ENCODE results near the gene WNT5B. TPM values are rescaled to one million over a fixed set of nuclear protein-coding genes. Genes with fewer than 3 reads are reported as not detected.

Gene WNT5B
- total and polyA plus RNA-seq, 2 of the 8 experiments (the other 6 are each of a cell fraction or from before 2014, with no cell fraction given): 0.91 to 1.2 TPM

- TF ChIP-seq ATF3 (IDR thresholded peaks at IDR 0.05; ENCODE audit: insufficient read depth, low read depth, low read length) (no peak), CTCF (IDR thresholded peaks at IDR 0.05; ENCODE audit: control extremely low read depth in 1 of 3, insufficient read depth in 1 of 3, low read depth in 1 of 3, low read length in 3 of 3) (peak; percentile 71 to 94 (median 86)), NRF1 (IDR thresholded peaks at IDR 0.05; ENCODE audit: low read depth, low read length) (no peak), ZNF274 (IDR thresholded peaks at IDR 0.05; ENCODE audit: borderline replicate concordance, extremely low read depth, low read length) (no peak), MAFK (IDR thresholded peaks at IDR 0.05; ENCODE audit: low read depth, low read length) (no peak), GABPA (IDR thresholded peaks at IDR 0.05; ENCODE audit: borderline replicate concordance, insufficient read depth, low read length) (no peak), TEAD4 (IDR thresholded peaks at IDR 0.05; ENCODE audit: low read depth, low read length) (no peak), NANOG (IDR thresholded peaks at IDR 0.05; ENCODE audit: insufficient read depth, low read depth, low read length, poor library complexity, severe bottlenecking) (no peak), SAP30 (IDR thresholded peaks at IDR 0.05; ENCODE audit: insufficient read depth, insufficient replicate concordance, low read length) (no peak), POLR2AphosphoS5 (IDR thresholded peaks at IDR 0.05; ENCODE audit: low read depth, low read length) (no peak)
- TF ChIP-seq, protein P1, sequence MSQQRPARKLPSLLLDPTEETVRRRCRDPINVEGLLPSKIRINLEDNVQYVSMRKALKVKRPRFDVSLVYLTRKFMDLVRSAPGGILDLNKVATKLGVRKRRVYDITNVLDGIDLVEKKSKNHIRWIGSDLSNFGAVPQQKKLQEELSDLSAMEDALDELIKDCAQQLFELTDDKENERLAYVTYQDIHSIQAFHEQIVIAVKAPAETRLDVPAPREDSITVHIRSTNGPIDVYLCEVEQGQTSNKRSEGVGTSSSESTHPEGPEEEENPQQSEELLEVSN (IDR thresholded peaks at IDR 0.05): no peak
- TF ChIP-seq, protein P2, sequence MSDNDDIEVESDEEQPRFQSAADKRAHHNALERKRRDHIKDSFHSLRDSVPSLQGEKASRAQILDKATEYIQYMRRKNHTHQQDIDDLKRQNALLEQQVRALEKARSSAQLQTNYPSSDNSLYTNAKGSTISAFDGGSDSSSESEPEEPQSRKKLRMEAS (IDR thresholded peaks at IDR 0.05): no peak
These were observed 45.5 kb upstream of the WNT5B start (continued) for GRCh38 chr12:1583421-1584078.

Data from H1 (cell line).